K562 (cell line): ENCODE results near the gene NKG7. TPM values are rescaled to one million over a fixed set of nuclear protein-coding genes. Genes with fewer than 3 reads are reported as not detected.

ENCODE experiments used
- CREM ChIP-seq: IDR thresholded peaks from 2 replicates; pipeline ENCODE4 v1.6.1; 2014; ENCODE audit warnings: antibody characterized with exemption, low read depth
- FOXP4 ChIP-seq: sonication (generic); formaldehyde crosslinking; IDR thresholded peaks from 2 replicates; pipeline ENCODE4 v1.8.0; 2022; ENCODE audit warnings: mild to moderate bottlenecking, missing genetic modification reagents, borderline replicate concordance
- HDAC1 ChIP-seq, 2 experiments: fragments of 450-650 bp; IDR thresholded peaks; 2 replicates each; pipeline ENCODE4 v1.6.1; 2016 to 2017; ENCODE audit warnings: inconsistent platforms in 1 of 2, mild to moderate bottlenecking in 1 of 2, moderate library complexity in 1 of 2
- HNRNPL ChIP-seq: fragments of 200-400 bp; formaldehyde crosslinking; IDR thresholded peaks from 2 replicates; pipeline ENCODE4 v1.6.1; 2017; ENCODE audit warnings: low read depth, mild to moderate bottlenecking, low read length
- MAZ ChIP-seq, 2 experiments: fragments of 450-650 bp in 1 of 2; sonication (generic) in 1 of 2; formaldehyde crosslinking; IDR thresholded peaks in 1 of 2; conservative IDR thresholded peaks in 1 of 2; 2 replicates each; pipeline versions ENCODE4 v1.4.0 to v1.5.0; 2020; ENCODE audit warnings: mild to moderate bottlenecking in 1 of 2, missing genetic modification reagents in 1 of 2
- NFE2 ChIP-seq: IDR thresholded peaks from 2 replicates; pipeline ENCODE4 v1.6.1; 2014; ENCODE audit warnings: antibody characterized with exemption, low read depth
- OTX1 ChIP-seq: fragments of 450-650 bp; formaldehyde crosslinking; IDR thresholded peaks from 2 replicates; pipeline ENCODE4 v1.4.0; 2022; ENCODE audit warnings: mild to moderate bottlenecking
- PCBP1 ChIP-seq: fragments of 200-400 bp; formaldehyde crosslinking; IDR thresholded peaks from 2 replicates; pipeline ENCODE4 v1.6.1; 2018; ENCODE audit warnings: mild to moderate bottlenecking, low read depth, low read length; ENCODE audit not compliant: poor library complexity, severe bottlenecking
- RAD21 ChIP-seq, 2 experiments: fragments of 250-450 bp in 1 of 2; fragments of 450-650 bp in 1 of 2; sonication (Bioruptor Pico) in 1 of 2; formaldehyde crosslinking in 1 of 2; IDR thresholded peaks in 1 of 2; conservative IDR thresholded peaks in 1 of 2; 2 replicates each; pipeline versions ENCODE4 v1.4.0 to v1.8.0; 2020 to 2022; ENCODE audit warnings: mild to moderate bottlenecking in 2 of 2, moderate library complexity in 1 of 2
- ZBTB7A ChIP-seq: IDR thresholded peaks from 2 replicates; pipeline ENCODE4 v1.6.1; 2011; ENCODE audit warnings: low read depth, mild to moderate bottlenecking, low read length, moderate library complexity, borderline replicate concordance; ENCODE audit not compliant: control insufficient read depth
- polyA plus RNA-seq, 8 experiments: library from polyadenylated mRNA; depleted of rRNA in 4 of 8; stranded (reverse) in 5 of 8; unstranded in 3 of 8; fragments of >200 nt; fragmentation: Nextera tagmentation in 2 of 8; fragmentation: Illumina TruSeq in 1 of 8; extraction: Ambion mirVana in 2 of 8; extraction: Trizol in 1 of 8; gene quantifications; 2 replicates each; pipeline versions ENCODE4 v1.2.1 to v1.2.3, GENCODE V29; 2011 to 2014; ENCODE audit warnings: inconsistent platforms in 1 of 8, missing spikeins in 1 of 8
- total RNA-seq, 7 experiments: library from RNA; depleted of rRNA in 6 of 7; stranded (reverse); fragments of >200 nt in 6 of 7; fragmentation: Illumina TruSeq in 2 of 7; extraction: Trizol in 2 of 7; gene quantifications; 2 replicates each; pipeline versions ENCODE4 v1.2.1 to v1.2.3, GENCODE V29; 2011 to 2021; ENCODE audit warnings: low replicate concordance in 1 of 7
- TF ChIP-seq, protein P1 (sequence below): fragments of 450-650 bp; IDR thresholded peaks from 2 replicates; pipeline ENCODE4 v1.6.1; 2016; ENCODE audit warnings: low read depth
- TF ChIP-seq, protein P2 (sequence below): fragments of 450-650 bp; IDR thresholded peaks from 2 replicates; pipeline ENCODE4 v1.6.1; 2014; ENCODE audit warnings: low read depth, mild to moderate bottlenecking, moderate library complexity, borderline replicate concordance
- TF ChIP-seq, protein P3 (sequence below): sonication (generic); IDR thresholded peaks from 2 replicates; pipeline ENCODE4 v1.6.1; 2016

Gene NKG7
- total and polyA plus RNA-seq, 9 of the 15 experiments (the other 6 are each of a cell fraction or from before 2014, with no cell fraction given), result 0.30 to 0.70 (median 0.51) TPM; not detected in 2

DNA sequence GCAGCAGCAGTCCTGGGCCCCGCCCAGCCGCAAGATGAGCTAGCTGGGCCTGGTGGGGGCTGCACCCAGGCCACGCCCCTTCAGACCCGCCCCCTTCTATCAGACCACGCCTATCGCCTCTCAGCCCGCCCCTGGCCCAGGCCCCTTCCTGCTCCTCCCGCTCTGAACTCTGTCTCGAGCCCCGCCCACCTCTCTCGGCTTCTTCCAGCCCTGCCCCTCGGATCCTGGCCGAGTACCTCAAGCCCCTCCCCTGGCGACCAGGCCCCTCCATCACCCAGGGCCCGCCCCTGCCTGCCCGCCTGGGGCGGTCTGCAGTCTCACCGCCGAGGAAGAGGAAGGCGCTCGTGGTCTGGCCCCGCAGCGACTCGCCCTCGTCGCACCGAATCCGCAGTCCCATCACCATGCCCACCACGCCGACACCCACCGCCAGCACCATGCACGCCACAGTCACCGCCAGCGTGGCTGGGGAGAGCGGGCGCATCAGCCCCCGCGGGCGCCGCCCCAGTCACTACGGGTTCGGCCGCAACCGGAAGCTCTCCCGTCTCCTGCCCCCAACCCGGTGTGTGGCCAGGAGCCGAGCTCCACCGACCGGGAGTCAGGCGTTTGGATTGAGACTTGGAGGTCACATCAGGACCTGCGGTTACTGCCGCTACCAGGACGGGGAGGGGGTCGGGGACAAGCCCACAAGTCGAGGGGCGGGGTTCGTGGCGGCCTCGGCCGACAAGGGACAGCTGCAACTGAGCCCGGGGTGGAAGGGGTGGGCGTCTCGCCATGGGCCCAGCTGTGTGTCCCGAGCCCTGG lies 4.7 kb downstream of the NKG7 start (continued):
- TF ChIP-seq HNRNPL, result peak; percentile 92
- TF ChIP-seq RAD21 (CRISPR knock-in tag; conservative IDR thresholded peaks at IDR 0.05 in 1 of 2, IDR thresholded peaks at IDR 0.05 in 1 of 2), result peak in 1 of 2 experiments; percentile 5; a peak in 1 of 4 replicates
- TF ChIP-seq, protein P1, sequence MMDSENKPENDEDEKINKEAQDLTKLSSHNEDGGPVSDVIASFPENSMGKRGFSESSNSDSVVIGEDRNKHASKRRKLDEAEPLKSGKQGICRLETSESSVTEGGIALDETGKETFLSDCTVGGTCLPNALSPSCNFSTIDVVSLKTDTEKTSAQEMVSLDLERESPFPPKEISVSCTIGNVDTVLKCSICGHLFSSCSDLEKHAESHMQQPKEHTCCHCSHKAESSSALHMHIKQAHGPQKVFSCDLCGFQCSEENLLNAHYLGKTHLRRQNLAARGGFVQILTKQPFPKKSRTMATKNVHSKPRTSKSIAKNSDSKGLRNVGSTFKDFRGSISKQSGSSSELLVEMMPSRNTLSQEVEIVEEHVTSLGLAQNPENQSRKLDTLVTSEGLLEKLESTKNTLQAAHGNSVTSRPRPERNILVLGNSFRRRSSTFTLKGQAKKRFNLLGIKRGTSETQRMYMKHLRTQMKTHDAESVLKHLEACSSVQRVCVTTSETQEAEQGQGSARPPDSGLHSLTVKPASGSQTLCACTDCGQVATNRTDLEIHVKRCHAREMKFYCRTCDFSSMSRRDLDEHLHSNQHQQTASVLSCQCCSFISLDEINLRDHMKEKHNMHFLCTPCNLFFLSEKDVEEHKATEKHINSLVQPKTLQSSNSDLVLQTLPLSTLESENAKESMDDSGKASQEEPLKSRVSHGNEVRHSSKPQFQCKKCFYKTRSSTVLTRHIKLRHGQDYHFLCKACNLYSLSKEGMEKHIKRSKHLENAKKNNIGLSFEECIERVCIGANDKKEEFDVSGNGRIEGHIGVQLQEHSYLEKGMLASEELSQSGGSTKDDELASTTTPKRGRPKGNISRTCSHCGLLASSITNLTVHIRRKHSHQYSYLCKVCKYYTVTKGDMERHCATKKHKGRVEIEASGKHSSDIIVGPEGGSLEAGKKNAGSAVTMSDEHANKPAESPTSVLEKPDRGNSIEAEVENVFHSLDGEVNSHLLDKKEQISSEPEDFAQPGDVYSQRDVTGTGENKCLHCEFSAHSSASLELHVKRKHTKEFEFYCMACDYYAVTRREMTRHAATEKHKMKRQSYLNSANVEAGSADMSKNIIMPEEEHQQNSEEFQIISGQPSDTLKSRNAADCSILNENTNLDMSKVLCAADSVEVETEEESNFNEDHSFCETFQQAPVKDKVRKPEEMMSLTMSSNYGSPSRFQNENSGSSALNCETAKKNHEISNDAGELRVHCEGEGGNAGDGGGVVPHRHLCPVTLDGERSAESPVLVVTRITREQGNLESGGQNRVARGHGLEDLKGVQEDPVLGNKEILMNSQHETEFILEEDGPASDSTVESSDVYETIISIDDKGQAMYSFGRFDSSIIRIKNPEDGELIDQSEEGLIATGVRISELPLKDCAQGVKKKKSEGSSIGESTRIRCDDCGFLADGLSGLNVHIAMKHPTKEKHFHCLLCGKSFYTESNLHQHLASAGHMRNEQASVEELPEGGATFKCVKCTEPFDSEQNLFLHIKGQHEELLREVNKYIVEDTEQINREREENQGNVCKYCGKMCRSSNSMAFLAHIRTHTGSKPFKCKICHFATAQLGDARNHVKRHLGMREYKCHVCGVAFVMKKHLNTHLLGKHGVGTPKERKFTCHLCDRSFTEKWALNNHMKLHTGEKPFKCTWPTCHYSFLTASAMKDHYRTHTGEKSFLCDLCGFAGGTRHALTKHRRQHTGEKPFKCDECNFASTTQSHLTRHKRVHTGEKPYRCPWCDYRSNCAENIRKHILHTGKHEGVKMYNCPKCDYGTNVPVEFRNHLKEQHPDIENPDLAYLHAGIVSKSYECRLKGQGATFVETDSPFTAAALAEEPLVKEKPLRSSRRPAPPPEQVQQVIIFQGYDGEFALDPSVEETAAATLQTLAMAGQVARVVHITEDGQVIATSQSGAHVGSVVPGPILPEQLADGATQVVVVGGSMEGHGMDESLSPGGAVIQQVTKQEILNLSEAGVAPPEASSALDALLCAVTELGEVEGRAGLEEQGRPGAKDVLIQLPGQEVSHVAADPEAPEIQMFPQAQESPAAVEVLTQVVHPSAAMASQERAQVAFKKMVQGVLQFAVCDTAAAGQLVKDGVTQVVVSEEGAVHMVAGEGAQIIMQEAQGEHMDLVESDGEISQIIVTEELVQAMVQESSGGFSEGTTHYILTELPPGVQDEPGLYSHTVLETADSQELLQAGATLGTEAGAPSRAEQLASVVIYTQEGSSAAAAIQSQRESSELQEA, result no peak
- TF ChIP-seq NFE2, result no peak
- peak; percentile 52 for TF ChIP-seq CREM
- TF ChIP-seq HDAC1 (IDR thresholded peaks at IDR 0.05), result peak in 1 of 2 experiments; percentile 90; a peak in 2 of 4 replicates
- TF ChIP-seq MAZ (CRISPR knock-in tag; conservative IDR thresholded peaks at IDR 0.05 in 1 of 2, IDR thresholded peaks at IDR 0.05 in 1 of 2), result peak; percentile 89; a peak in 3 of 4 replicates
- TF ChIP-seq OTX1 (CRISPR knock-in tag), result no peak
- no peak for TF ChIP-seq PCBP1
- peak; percentile 78; the same call in 1 of the 2 replicates for TF ChIP-seq ZBTB7A
- 0 out of 2 replicates have a peak, but pooled peaks have one; percentile 20 for TF ChIP-seq FOXP4 (CRISPR knock-in tag)
- TF ChIP-seq, protein P2, sequence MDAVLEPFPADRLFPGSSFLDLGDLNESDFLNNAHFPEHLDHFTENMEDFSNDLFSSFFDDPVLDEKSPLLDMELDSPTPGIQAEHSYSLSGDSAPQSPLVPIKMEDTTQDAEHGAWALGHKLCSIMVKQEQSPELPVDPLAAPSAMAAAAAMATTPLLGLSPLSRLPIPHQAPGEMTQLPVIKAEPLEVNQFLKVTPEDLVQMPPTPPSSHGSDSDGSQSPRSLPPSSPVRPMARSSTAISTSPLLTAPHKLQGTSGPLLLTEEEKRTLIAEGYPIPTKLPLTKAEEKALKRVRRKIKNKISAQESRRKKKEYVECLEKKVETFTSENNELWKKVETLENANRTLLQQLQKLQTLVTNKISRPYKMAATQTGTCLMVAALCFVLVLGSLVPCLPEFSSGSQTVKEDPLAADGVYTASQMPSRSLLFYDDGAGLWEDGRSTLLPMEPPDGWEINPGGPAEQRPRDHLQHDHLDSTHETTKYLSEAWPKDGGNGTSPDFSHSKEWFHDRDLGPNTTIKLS, result peak; percentile 95
- TF ChIP-seq, protein P3, sequence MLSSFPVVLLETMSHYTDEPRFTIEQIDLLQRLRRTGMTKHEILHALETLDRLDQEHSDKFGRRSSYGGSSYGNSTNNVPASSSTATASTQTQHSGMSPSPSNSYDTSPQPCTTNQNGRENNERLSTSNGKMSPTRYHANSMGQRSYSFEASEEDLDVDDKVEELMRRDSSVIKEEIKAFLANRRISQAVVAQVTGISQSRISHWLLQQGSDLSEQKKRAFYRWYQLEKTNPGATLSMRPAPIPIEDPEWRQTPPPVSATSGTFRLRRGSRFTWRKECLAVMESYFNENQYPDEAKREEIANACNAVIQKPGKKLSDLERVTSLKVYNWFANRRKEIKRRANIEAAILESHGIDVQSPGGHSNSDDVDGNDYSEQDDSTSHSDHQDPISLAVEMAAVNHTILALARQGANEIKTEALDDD, result no peak
